CD4-positive, alpha-beta T cell treated with Interleukin-1 beta for 1 hour (primary cell): ENCODE data around the gene CRYAB.
"Not testable (repeated sequence)": the region's sequence is repeated elsewhere in the genome, so short reads cannot be mapped to it uniquely, and the experiment has no call there.

Experiments
- DNase-seq, 2 donors: peaks; one replicate each; pipeline ENCODE4 v3.0.0-alpha.2; 2020 to 2022

CRYAB gene

GRCh38 chr11:111905411-111905810 is 6.2 kb downstream of the CRYAB start:
- DNase-seq, result no peak

GRCh38 chr11:111886844-111887243 is 24.7 kb downstream of the CRYAB start:
- DNase-seq, result no peak

DNA sequence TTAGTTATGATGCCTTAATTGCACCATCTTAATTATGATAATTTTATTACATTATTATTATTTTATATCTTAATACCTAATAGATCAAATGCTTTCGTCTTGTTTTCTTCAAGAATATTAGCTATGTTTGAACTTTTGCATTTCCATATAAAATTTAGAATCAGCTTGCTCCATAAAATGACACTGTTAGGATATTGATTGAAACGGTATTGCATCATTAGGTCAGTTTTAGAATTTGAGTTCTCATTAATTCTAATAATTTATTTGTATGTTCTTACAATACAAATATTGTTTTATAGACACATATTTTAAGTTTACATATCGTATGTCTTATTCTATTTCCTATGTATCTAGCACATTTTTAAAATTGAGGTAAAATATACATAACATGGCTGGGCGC is 25.5 kb downstream of the CRYAB start:
- DNase-seq, result no peak

- not testable (repeated sequence) for DNase-seq
Observed at GRCh38 chr11:111885053-111885452, 26.5 kb downstream of the CRYAB start.

- no peak for DNase-seq
Observed at GRCh38 chr11:111882202-111882601, 29.4 kb downstream of the CRYAB start.

DNA sequence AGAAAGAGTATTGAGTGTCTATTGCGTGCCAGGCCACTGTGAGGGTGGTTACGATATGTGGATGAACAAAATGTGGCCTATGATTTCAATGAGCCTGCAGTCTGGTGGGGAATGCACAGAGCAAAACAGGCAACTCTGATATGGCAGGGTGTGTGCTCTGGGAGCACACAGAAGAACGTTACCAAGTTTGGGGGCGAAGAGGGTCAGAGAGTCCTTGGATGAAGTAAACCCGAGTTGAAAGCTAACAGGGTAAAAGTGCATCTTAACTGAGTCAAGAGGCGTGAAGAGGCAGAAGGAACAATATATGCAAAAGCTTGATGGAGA is 32.0 kb downstream of the CRYAB start:
- no peak for DNase-seq

DNA sequence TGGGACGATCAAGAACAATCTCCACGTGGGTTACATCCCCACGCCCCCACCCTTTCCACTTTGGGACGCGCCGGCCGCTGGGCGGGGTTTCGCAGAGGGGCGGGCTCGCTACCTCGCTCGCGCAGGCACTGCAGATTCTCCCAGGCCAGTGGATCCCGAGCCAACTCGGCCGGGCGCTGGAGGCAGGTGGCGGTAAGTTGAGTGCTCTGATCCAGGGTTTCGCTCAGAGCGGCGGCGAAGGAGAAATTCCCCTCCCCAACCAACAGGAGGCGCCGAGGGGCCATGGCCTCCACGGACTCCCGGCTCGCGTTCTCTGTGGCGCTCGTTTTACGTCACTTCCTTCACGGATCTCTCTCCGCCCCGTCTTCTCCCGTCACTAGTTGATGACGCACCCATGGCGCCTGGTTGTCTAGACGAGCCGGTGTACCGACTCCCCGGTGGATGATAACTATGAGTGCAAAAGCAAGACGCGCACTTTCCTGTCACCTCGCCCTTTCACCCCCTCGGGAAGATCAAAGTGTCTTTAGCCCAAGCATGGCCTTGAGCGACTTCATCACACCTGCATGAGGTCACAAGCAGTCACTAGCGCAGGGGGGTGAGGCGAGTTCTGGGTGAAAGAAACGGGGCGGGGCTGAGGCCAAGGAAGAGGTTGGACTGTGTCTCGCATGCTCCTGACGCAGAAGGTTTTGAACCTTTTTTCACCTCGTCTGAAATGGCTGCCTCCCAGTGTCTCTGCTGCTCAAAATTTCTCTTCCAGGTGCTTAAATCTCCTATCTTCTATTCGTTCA is 32.5 kb downstream of the CRYAB start, which contains the start of the genes CFAP68 and FDXACB1:
Gene CFAP68 (plus strand): TSS at position 693 of the 788 bp plus-strand sequence. CDS start 20 bp downstream, at position 713.
Gene FDXACB1 (minus strand): TSS at position 317 of the 788 bp plus-strand sequence. CDS start 33 bp downstream, at position 284.
- DNase-seq, result peak; percentile 95 to 96

DNA sequence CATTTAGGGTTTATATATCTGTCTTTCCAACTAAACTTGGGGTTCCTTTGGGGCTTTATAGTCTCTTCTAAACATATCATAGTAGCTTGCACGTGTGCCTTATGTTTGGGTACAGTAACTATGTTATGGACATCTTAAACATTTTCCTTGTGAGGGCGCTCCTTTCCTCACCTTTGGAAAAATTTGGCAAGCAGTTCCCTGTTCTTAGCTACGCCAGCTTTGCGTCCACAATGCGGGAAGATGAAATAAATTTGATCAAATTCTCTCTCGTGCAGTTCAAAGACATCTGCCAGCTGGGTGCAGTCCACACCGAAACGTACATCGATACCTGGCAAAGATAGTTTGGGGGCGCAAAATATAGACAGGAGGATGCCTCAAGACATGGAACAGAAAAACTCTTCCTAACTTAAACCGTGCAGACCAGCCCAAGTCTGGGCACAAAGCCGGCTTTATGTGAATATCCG is 33.2 kb downstream of the CRYAB start:
- no peak for DNase-seq

- no peak for DNase-seq
Observed at GRCh38 chr11:111871693-111872161, 39.8 kb downstream of the CRYAB start.

DNA sequence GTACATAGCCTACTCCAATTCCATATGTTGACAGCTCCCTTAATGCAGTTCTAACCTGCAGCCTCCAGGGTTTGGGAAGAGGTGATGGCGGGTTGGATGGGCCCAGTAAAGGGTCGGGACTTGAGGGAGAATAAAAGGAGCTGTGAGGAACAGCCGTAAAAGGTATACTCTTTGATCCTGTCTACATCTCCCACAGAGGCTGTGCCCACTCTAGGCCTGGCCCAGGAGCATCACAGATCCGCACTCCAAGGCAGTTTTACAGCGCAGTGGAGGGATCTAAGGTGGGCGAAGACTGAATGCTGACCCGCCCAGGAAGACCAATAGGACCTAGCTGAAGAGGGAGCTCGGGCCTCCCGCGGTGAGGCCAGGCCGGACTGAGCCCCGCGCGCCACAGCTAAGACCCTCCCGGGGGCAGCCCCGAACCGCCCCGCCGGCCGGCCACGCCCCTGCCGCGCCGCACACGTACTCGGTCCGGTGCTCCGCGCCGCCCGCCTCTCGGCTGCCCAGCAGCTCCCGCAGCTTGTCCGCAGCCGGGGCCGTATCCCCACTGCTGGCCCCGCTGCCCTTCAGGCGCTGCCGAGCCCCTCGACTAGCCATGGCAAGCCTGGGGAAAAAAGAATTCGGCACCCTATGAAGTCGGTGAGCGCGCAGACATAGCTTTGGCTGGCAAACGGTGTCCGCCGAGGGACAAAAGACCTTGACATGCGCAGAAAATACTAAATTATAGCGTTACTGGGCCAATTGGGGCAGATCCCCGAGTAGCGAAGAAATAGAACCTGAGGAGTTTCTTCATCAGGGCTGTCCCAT is 40.5 kb downstream of the CRYAB start, which contains the start of gene ALG9:
Gene ALG9 (minus strand): TSS at position 696 of the 807 bp plus-strand sequence. CDS start 99 bp downstream, at position 597.
- peak; percentile 85 to 92 for DNase-seq

DNA sequence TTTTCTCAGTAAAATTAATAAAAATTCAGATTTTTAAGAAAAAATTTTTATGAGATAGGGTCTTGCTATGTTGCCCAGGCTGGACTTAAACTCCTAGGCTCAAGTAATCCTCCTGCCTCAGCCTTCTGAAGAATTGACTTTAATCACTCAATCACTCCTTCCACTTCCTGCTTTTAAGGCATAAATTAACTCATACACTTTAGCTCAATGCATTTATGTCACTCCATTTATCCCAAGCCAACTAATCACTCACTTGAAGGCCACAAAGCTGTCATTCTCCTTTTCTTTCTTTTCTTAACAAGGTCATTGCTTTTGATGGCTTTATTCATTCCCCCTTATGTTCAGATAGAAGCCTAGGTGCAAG is 41.1 kb downstream of the CRYAB start:
- DNase-seq, result no peak

DNA sequence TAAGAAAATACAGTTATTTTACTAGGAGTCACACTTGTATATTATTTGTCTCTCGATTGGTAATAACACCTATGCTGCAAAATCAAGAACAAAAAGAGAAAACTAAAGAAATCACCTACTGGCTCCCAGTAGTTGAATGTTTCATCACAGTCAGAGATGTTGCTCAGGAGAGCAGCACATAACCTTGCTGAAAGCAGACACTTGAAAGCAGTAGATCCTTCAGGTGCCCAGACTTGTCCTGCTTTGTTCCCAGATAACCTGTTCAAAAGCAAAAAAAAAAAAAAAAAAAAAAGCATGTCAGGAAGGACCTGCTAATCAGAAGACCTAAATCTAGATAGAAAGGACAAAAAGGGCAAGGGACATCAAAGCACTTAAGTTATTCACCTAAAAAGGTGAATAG is 41.5 kb downstream of the CRYAB start:
- DNase-seq, result no peak

DNA sequence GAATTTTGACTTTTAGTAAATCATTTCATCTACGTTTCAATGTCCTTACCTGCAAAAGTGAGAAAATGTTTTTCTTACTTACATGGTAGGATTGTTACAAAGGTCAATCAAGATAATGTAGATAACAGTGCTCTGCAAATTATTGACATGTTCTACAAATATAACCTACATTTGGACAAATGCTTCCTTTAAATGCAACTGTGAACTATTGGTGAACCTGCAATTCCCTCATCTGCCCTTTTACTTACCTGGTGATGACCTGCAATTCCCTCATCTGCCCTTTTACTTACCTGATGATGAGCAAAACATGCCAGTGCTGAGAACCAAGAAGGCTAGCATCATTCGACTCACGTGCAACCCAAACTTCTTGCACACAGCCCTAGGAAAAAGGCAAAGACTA is 51.3 kb downstream of the CRYAB start:
- no peak for DNase-seq
